Type B pancreatic cell (in vitro differentiated cells): ENCODE data around the gene DENND10. TPM values are rescaled to one million over a fixed set of nuclear protein-coding genes. Genes with fewer than 3 reads are reported as not detected.

Experiments used
- DNase-seq: peaks from one replicate; pipeline ENCODE4 v3.0.0; 2021; ENCODE audit warnings: mixed read lengths; ENCODE audit not compliant: unreplicated experiment; ENCODE audit errors: extremely low spot score
- H3K27ac Mint-ChIP-seq: 2 replicates; pipeline ENCODE4 v1.8.0; 2021; ENCODE audit warnings: mild to moderate bottlenecking, mixed read lengths
- H3K27me3 Mint-ChIP-seq: 2 replicates; pipeline ENCODE4 v1.8.0; 2021; ENCODE audit warnings: mixed read lengths
- H3K36me3 Mint-ChIP-seq: 2 replicates; pipeline ENCODE4 v1.8.0; 2021; ENCODE audit warnings: mixed read lengths
- H3K4me1 Mint-ChIP-seq: one replicate; pipeline ENCODE4 v1.8.0; 2021; ENCODE audit warnings: mixed read lengths; ENCODE audit not compliant: unreplicated experiment
- H3K4me3 Mint-ChIP-seq: 2 replicates; pipeline ENCODE4 v1.8.0; 2021; ENCODE audit warnings: mild to moderate bottlenecking, mixed read lengths
- H3K9me3 Mint-ChIP-seq: 2 replicates; pipeline ENCODE4 v1.8.0; 2021; ENCODE audit warnings: mixed read lengths
- CTCF ChIP-seq: fragments of 200-600 bp; sonication (generic); conservative IDR thresholded peaks from 2 replicates; pipeline ENCODE4 v1.5.0; 2021; ENCODE audit warnings: antibody characterized with exemption, mild to moderate bottlenecking
- total RNA-seq: library from RNA; stranded (reverse); gene quantifications from 2 replicates; pipeline ENCODE4 v1.2.1, GENCODE V29; 2021; ENCODE audit warnings: low replicate concordance

The DENND10 gene
- total RNA-seq, 1 donor from 2014 or later: 39.4 TPM

GRCh38 chr10:119131512-119132240, 27.8 kb downstream of the DENND10 start:
- no peak overlapping the region for H3K27ac Mint-ChIP-seq
- no peak overlapping the region for H3K4me3 Mint-ChIP-seq

GRCh38 chr10:119132521-119133345, 28.8 kb downstream of the DENND10 start:
- Mint-ChIP-seq H3K27me3 (no peaks in the 10 kb centered on the region), H3K4me3 (no peak overlapping the region), H3K27ac (no peak overlapping the region), H3K9me3 (no peaks in the 10 kb centered on the region), H3K4me1 (peaks cover 4% of the 10 kb centered on the region), H3K36me3 (peaks cover 32% of the 10 kb centered on the region)
- no peak for TF ChIP-seq CTCF
- DNase-seq: no peak

More at GRCh38 chr10:119131512-119132240, 27.8 kb downstream of the DENND10 start:
- no peak for TF ChIP-seq CTCF
- Mint-ChIP-seq H3K36me3 (peaks cover 32% of the 10 kb centered on the region), H3K9me3 (no peaks in the 10 kb centered on the region), H3K4me1 (peaks cover 4% of the 10 kb centered on the region), H3K27me3 (no peaks in the 10 kb centered on the region)
- no peak for DNase-seq

- peaks cover 4% of the 10 kb centered on the region for H3K4me1 Mint-ChIP-seq
- H3K27ac Mint-ChIP-seq: no peak overlapping the region
- no peaks in the 10 kb centered on the region for H3K27me3 Mint-ChIP-seq
- no peak overlapping the region for H3K4me3 Mint-ChIP-seq
- no peak for DNase-seq
- peaks cover 36% of the 10 kb centered on the region for H3K36me3 Mint-ChIP-seq
- no peaks in the 10 kb centered on the region for H3K9me3 Mint-ChIP-seq
- TF ChIP-seq CTCF: no peak
Observed at GRCh38 chr10:119133949-119134348, 30.0 kb downstream of the DENND10 start.

GRCh38 chr10:119135513-119135881, 31.6 kb downstream of the DENND10 start:
- no peak overlapping the region for H3K4me3 Mint-ChIP-seq
- peaks cover 38% of the 10 kb centered on the region for H3K36me3 Mint-ChIP-seq
- no peaks in the 10 kb centered on the region for H3K9me3 Mint-ChIP-seq
- no peak for TF ChIP-seq CTCF
- peaks cover 4% of the 10 kb centered on the region for H3K4me1 Mint-ChIP-seq
- DNase-seq: no peak
- H3K27ac Mint-ChIP-seq: no peak overlapping the region
- no peaks in the 10 kb centered on the region for H3K27me3 Mint-ChIP-seq

- peaks cover 33% of the 10 kb centered on the region for H3K36me3 Mint-ChIP-seq
- no peak overlapping the region for H3K27ac Mint-ChIP-seq
- no peak overlapping the region for H3K4me3 Mint-ChIP-seq
- TF ChIP-seq CTCF: no peak
- peaks cover 4% of the 10 kb centered on the region for H3K4me1 Mint-ChIP-seq
- no peaks in the 10 kb centered on the region for H3K9me3 Mint-ChIP-seq
- no peaks in the 10 kb centered on the region for H3K27me3 Mint-ChIP-seq
- DNase-seq: no peak
Observed at GRCh38 chr10:119136084-119136483, 32.2 kb downstream of the DENND10 start.
